HepG2 (cell line): ENCODE data around the gene NEK6. TPM values are rescaled to one million over a fixed set of nuclear protein-coding genes. Genes with fewer than 3 reads are reported as not detected.

Source experiments
- GATAD2A ChIP-seq: IDR thresholded peaks from 2 replicates; pipeline ENCODE4 v1.6.1; 2016
- HNRNPK ChIP-seq: fragments of 200-400 bp; formaldehyde crosslinking; IDR thresholded peaks from 2 replicates; pipeline ENCODE4 v1.6.1; 2018; ENCODE audit warnings: low read length, low read depth, moderate library complexity, mild to moderate bottlenecking; ENCODE audit not compliant: poor library complexity, severe bottlenecking
- NAIF1 ChIP-seq: sonication (generic); formaldehyde crosslinking; IDR thresholded peaks from 2 replicates; pipeline ENCODE4 v1.5.0; 2020; ENCODE audit warnings: mild to moderate bottlenecking, missing genetic modification reagents, borderline replicate concordance
- NBN ChIP-seq: fragments of 450-650 bp; conservative IDR thresholded peaks from 2 replicates; pipeline ENCODE4 v1.6.1; 2017
- NR2F1 ChIP-seq, 2 experiments: fragments of 450-650 bp in 1 of 2; formaldehyde crosslinking in 1 of 2; IDR thresholded peaks; 2 replicates each; pipeline versions ENCODE4 v1.5.0 to v1.6.1; 2016 to 2020; ENCODE audit warnings: mild to moderate bottlenecking in 1 of 2, missing compliant biosample characterization in 1 of 2, missing genetic modification reagents in 1 of 2, moderate library complexity in 1 of 2
- PHB2 ChIP-seq: fragments of 450-650 bp; IDR thresholded peaks from 2 replicates; pipeline ENCODE4 v1.6.1; 2018; ENCODE audit not compliant: partially characterized antibody
- REXO4 ChIP-seq: sonication (generic); formaldehyde crosslinking; IDR thresholded peaks from 2 replicates; pipeline ENCODE4 v1.8.0; 2022; ENCODE audit warnings: missing genetic modification reagents, mild to moderate bottlenecking, borderline replicate concordance
- SMC3 ChIP-seq: IDR thresholded peaks from 2 replicates; pipeline ENCODE4 v1.6.1; 2011; ENCODE audit warnings: low read length, improper control_type of control experiment
- SP2 ChIP-seq: sonication (generic); formaldehyde crosslinking; IDR thresholded peaks from 2 replicates; pipeline ENCODE4 v1.5.1; 2020; ENCODE audit warnings: mild to moderate bottlenecking, missing genetic modification reagents
- ZFP41 ChIP-seq: sonication (generic); formaldehyde crosslinking; IDR thresholded peaks from 2 replicates; pipeline ENCODE4 v1.4.0; 2020; ENCODE audit warnings: mild to moderate bottlenecking, missing genetic modification reagents, borderline replicate concordance
- ZNF101 ChIP-seq: sonication (generic); formaldehyde crosslinking; IDR thresholded peaks from 2 replicates; pipeline ENCODE4 v1.4.0; 2020; ENCODE audit warnings: mild to moderate bottlenecking, low read depth, missing genetic modification reagents, borderline replicate concordance
- ZNF12 ChIP-seq: sonication (generic); formaldehyde crosslinking; IDR thresholded peaks from 2 replicates; pipeline ENCODE4 v1.5.0; 2020; ENCODE audit warnings: missing genetic modification reagents
- ZNF251 ChIP-seq: sonication (generic); formaldehyde crosslinking; IDR thresholded peaks from 2 replicates; pipeline ENCODE4 v1.9.0; 2021; ENCODE audit warnings: mild to moderate bottlenecking, missing genetic modification reagents
- ZNF569 ChIP-seq: sonication (generic); formaldehyde crosslinking; IDR thresholded peaks from 2 replicates; pipeline ENCODE4 v1.5.0; 2020; ENCODE audit warnings: mild to moderate bottlenecking, missing genetic modification reagents, moderate library complexity, borderline replicate concordance
- ZNF883 ChIP-seq: sonication (generic); formaldehyde crosslinking; IDR thresholded peaks from 2 replicates; pipeline ENCODE4 v1.5.1; 2020; ENCODE audit warnings: mild to moderate bottlenecking, missing genetic modification reagents; ENCODE audit errors: not compliant biosample characterization
- polyA plus RNA-seq, 8 experiments: library from polyadenylated mRNA; depleted of rRNA in 3 of 8; stranded (reverse) in 7 of 8; unstranded in 1 of 8; fragments of >200 nt; fragmentation: Illumina TruSeq in 4 of 8; extraction: Trizol in 4 of 8; gene quantifications; 2 replicates each; pipeline versions ENCODE4 v1.2.1 to v1.2.3, GENCODE V29; 2011 to 2016; ENCODE audit warnings: low read depth in 4 of 8, missing spikeins in 1 of 8, mixed read lengths in 1 of 8; ENCODE audit not compliant: insufficient read depth in 1 of 8
- total RNA-seq, 5 experiments: library from RNA; depleted of rRNA; stranded (reverse); fragments of >200 nt; fragmentation: Illumina TruSeq; extraction: Trizol; gene quantifications; 2 replicates each; pipeline ENCODE4 v1.2.3, GENCODE V29; 2016; ENCODE audit warnings: low read depth in 1 of 5
- TF ChIP-seq, protein P1 (sequence below): sonication (generic); formaldehyde crosslinking; IDR thresholded peaks from 2 replicates; pipeline ENCODE4 v1.4.0; 2020; ENCODE audit warnings: mild to moderate bottlenecking, missing genetic modification reagents
- TF ChIP-seq, protein P2 (sequence below): sonication (generic); formaldehyde crosslinking; IDR thresholded peaks from 2 replicates; pipeline ENCODE4 v1.4.0; 2020; ENCODE audit warnings: missing genetic modification reagents; ENCODE audit errors: not compliant biosample characterization
- TF ChIP-seq, protein P3 (sequence below): sonication (generic); formaldehyde crosslinking; IDR thresholded peaks from 2 replicates; pipeline ENCODE4 v1.8.0; 2022; ENCODE audit warnings: missing genetic modification reagents, mild to moderate bottlenecking, moderate library complexity, borderline replicate concordance
- TF ChIP-seq, protein P4 (sequence below): sonication (generic); formaldehyde crosslinking; IDR thresholded peaks from 2 replicates; pipeline ENCODE4 v1.4.0; 2020; ENCODE audit warnings: missing genetic modification reagents, borderline replicate concordance
- TF ChIP-seq, protein P5 (sequence below): sonication (generic); formaldehyde crosslinking; IDR thresholded peaks from 2 replicates; pipeline ENCODE4 v1.4.0; 2020; ENCODE audit warnings: missing genetic modification reagents

The NEK6 gene
- total and polyA plus RNA-seq, 2 of the 13 experiments (the other 11 are each of a cell fraction or from before 2014, with no cell fraction given), result 30.4 to 119 TPM

DNA sequence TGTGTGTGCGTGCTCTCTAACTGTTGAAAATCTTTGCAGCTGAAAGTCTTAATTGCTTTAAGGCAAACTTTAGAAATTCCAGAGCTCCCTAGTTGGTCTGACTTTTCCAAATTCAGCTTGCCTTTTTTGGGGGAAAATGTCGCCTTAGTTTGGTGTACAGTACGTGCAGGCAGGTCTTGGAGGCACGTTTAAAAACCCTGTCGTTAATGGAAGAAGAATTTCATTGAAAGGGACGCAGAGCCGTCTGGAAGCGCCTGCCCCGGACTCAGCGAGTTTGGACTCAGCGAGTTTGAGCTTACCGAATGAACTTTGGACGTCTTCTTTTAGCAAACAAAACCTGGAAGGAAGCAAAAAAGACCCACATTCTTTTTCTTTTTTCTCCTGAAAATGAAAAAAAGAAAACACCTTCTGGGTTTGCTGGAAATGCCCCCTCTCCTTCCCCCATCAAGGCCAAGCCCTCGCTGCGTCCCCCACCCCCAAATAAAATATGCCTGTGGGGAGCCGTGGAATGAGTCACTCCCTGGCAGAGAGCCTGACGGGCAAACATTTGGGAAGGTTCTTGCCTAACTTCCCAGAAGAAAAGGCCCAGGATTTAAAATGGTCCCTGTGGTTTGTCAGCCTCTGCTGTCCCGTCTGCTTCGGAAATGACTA, 1.5 kb downstream of the NEK6 start (continued):
- TF ChIP-seq NR2F1 (CRISPR knock-in tag; IDR thresholded peaks at IDR 0.05) (no peak), ZNF251 (CRISPR knock-in tag) (no peak), SP2 (CRISPR knock-in tag) (no peak), NAIF1 (CRISPR knock-in tag) (no peak), SMC3 (no peak), PHB2 (no peak), GATAD2A (CRISPR knock-in tag) (peak; percentile 85), HNRNPK (no peak), ZNF101 (CRISPR knock-in tag) (no peak), ZNF569 (CRISPR knock-in tag) (no peak), NBN (no peak), ZNF883 (CRISPR knock-in tag) (no peak), ZFP41 (no peak), ZNF12 (no peak), REXO4 (CRISPR knock-in tag) (no peak)
- TF ChIP-seq, protein P1, sequence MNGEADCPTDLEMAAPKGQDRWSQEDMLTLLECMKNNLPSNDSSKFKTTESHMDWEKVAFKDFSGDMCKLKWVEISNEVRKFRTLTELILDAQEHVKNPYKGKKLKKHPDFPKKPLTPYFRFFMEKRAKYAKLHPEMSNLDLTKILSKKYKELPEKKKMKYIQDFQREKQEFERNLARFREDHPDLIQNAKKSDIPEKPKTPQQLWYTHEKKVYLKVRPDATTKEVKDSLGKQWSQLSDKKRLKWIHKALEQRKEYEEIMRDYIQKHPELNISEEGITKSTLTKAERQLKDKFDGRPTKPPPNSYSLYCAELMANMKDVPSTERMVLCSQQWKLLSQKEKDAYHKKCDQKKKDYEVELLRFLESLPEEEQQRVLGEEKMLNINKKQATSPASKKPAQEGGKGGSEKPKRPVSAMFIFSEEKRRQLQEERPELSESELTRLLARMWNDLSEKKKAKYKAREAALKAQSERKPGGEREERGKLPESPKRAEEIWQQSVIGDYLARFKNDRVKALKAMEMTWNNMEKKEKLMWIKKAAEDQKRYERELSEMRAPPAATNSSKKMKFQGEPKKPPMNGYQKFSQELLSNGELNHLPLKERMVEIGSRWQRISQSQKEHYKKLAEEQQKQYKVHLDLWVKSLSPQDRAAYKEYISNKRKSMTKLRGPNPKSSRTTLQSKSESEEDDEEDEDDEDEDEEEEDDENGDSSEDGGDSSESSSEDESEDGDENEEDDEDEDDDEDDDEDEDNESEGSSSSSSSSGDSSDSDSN, result no peak
- TF ChIP-seq, protein P2, sequence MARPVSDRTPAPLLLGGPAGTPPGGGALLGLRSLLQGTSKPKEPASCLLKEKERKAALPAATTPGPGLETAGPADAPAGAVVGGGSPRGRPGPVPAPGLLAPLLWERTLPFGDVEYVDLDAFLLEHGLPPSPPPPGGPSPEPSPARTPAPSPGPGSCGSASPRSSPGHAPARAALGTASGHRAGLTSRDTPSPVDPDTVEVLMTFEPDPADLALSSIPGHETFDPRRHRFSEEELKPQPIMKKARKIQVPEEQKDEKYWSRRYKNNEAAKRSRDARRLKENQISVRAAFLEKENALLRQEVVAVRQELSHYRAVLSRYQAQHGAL, result no peak
- TF ChIP-seq, protein P3, sequence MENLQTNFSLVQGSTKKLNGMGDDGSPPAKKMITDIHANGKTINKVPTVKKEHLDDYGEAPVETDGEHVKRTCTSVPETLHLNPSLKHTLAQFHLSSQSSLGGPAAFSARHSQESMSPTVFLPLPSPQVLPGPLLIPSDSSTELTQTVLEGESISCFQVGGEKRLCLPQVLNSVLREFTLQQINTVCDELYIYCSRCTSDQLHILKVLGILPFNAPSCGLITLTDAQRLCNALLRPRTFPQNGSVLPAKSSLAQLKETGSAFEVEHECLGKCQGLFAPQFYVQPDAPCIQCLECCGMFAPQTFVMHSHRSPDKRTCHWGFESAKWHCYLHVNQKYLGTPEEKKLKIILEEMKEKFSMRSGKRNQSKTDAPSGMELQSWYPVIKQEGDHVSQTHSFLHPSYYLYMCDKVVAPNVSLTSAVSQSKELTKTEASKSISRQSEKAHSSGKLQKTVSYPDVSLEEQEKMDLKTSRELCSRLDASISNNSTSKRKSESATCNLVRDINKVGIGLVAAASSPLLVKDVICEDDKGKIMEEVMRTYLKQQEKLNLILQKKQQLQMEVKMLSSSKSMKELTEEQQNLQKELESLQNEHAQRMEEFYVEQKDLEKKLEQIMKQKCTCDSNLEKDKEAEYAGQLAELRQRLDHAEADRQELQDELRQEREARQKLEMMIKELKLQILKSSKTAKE (CRISPR knock-in tag), result no peak
- TF ChIP-seq, protein P4, sequence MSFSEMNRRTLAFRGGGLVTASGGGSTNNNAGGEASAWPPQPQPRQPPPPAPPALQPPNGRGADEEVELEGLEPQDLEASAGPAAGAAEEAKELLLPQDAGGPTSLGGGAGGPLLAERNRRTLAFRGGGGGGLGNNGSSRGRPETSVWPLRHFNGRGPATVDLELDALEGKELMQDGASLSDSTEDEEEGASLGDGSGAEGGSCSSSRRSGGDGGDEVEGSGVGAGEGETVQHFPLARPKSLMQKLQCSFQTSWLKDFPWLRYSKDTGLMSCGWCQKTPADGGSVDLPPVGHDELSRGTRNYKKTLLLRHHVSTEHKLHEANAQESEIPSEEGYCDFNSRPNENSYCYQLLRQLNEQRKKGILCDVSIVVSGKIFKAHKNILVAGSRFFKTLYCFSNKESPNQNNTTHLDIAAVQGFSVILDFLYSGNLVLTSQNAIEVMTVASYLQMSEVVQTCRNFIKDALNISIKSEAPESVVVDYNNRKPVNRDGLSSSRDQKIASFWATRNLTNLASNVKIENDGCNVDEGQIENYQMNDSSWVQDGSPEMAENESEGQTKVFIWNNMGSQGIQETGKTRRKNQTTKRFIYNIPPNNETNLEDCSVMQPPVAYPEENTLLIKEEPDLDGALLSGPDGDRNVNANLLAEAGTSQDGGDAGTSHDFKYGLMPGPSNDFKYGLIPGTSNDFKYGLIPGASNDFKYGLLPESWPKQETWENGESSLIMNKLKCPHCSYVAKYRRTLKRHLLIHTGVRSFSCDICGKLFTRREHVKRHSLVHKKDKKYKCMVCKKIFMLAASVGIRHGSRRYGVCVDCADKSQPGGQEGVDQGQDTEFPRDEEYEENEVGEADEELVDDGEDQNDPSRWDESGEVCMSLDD (CRISPR knock-in tag), result no peak
- TF ChIP-seq, protein P5, sequence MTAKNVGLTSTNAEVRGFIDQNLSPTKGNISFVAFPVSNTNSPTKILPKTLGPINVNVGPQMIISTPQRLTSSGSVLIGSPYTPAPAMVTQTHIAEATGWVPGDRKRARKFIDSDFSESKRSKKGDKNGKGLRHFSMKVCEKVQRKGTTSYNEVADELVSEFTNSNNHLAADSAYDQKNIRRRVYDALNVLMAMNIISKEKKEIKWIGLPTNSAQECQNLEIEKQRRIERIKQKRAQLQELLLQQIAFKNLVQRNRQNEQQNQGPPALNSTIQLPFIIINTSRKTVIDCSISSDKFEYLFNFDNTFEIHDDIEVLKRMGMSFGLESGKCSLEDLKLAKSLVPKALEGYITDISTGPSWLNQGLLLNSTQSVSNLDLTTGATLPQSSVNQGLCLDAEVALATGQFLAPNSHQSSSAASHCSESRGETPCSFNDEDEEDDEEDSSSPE, result no peak
